Suppressor macrophage treated with lipopolysaccharide for 4 hours (primary cell): ENCODE data around the gene MEAF6.
"Not testable (repeated sequence)": the region's sequence is repeated elsewhere in the genome, so short reads cannot be mapped to it uniquely, and the experiment has no call there.

Experiments
- DNase-seq: peaks from one replicate; pipeline ENCODE4 v3.0.0-alpha.2; 2020

Gene MEAF6

DNA sequence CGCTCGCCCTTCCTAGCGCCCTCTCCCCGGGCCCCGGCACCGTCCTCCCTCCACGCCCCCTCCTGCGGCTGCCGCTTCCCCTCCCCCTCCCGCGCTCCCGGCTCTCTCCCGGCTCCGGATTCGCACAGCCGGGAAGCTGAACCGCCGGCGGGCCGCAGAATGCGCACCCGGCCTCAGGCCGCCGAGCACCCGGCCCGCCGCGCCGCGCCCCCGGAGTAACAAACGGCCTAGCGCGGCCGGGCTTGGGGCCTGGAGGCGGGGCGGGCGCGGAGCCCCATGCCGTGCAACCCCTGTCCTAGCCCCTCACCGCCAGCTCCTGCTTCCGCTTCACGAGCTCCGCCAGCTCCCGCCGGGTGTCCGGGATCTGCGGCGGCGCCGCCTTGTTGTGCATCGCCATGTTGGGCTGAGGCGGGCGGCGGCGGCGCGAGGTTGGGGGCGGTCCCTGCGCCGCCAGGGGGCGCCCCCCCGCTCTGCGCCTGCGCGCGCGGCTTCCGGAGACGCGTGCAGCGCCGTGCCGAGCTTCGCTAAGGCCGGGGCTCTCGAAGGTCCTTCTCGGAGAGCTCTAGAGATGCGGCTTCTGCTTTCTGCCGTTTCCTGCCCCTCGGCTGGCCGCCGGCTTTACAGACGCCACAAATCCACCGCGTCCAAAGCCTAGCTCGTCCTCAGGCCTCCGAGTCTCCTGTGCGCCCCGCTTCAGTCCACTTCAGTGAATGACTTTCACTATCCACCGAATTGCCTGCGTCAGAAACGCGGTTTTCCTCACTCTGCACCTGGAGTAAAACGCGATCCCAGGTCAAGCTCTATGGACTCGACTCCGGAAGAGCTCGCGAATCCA lies at the start of gene MEAF6:
MEAF6 (minus strand) TSS at position 417 of the 835 bp plus-strand sequence; CDS start at position 397, 20 bp downstream.
- peak; percentile 93 for DNase-seq

DNA sequence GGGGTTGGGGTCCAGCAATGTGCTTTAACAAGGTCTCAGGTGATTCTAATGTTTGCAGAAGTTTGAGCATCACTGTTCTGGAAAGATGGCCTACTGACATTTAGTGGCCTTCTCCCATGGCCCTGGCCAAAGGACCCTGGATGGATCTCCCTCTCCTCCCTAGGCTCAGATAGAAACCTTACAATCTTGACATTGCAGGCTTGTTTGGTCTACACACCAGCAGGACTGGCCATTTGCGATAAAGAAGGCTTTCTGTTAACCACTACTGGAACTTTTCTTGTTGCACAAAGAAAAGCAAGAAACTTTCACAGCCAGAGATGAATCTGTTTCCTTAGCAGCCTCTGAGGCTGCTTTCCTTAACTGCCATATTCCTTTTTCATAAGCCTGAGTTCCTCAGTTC lies 48.4 kb upstream of the MEAF6 start:
- no peak for DNase-seq

DNA sequence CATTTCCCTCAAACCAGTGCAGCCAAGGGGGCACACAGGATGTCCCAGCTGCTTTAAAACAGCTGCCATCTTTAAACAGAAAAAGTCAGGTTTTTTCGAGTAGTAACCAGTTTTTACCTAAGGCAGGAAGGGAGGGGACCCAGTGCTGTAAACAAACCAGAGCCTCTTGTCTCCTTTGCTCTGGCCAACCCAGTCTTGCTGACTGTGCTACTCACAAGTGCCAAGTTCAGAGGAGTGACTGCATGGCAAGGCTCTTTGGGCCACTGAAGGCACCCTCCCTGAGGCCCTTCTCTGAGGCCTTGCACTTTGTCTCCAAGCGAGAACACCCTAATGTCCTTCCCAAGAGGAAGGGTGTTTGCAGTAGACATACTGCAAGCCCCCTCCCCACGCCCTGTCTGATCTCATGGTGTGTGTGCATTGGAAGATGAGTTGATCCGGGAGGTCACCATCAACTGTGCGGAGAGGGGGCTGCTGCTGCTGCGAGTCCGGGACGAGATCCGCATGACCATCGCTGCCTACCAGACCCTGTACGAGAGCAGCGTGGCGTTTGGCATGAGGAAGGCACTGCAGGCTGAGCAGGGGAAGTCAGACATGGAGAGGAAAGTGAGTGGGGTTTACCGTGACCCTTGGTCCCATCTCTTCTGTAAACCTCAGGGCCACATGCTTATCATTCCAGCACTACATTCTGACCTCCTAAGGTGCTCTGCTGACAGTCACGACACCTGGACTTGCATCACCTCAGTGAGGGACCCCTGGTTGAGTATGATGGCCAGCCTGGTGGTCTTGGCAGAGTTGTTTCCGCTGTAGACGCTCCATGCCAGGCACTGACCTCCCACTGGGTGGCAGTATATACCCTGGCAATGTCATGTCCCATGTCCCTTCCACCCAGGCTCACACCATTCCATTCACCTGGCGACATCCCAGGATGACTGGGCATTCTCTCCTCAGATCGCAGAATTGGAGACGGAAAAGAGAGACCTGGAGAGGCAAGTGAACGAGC lies 46.9 kb upstream of the MEAF6 start:
- DNase-seq = no peak

DNA sequence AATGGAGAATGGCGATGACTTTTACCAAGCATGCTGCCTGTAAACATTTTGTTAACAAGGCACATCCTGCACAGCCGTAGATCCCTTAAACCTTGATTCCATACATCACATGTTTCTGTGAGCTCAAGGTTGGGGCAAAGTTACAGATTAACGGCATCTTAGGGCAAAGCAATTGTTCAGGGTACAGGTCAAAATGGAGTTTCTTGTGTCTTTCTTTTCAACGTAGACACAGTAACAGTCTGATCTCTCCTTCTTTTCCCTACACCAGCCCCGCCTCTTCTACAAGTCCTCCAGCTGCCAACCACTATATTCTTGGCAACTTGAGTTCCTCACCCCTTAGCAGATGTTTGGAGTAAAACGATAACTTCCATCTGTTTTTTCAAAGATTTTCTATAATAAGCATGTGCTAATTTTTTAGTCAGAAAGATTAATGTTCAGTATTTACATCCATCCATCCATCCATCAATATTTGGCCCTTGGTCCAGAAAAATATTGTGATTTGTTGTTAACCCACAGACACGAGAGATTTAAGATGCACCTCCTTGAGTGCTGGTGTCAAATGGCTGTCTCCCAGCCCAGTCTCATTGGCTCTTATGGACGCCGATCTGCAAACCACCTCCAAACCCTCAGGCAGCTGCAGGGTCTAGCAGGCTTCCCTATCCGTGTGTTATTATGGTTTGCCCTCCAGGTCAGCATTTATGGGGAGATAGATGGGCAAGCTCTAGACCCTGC lies 46.0 kb upstream of the MEAF6 start:
- no peak for DNase-seq

DNA sequence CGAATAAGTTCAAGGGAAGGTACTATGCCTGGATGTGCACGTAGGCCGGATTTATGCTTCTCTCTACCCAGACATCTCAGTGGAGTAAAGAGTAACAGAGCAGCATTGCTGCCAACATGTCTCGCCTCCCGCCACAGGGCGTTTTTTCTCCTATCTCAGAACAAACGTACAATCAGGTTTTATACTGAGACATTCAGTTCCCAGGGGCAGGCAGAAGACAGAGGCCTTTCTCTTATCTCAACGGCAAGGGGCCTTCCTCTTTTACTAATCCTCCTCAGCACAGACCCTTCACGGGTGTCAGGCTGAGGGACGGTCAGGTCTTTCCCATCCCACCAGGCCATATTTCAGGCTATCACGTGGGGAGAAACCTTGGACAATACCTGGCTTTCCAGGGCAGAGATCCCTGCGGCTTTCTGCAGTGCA lies 45.4 kb upstream of the MEAF6 start:
- DNase-seq = not testable (repeated sequence)

DNA sequence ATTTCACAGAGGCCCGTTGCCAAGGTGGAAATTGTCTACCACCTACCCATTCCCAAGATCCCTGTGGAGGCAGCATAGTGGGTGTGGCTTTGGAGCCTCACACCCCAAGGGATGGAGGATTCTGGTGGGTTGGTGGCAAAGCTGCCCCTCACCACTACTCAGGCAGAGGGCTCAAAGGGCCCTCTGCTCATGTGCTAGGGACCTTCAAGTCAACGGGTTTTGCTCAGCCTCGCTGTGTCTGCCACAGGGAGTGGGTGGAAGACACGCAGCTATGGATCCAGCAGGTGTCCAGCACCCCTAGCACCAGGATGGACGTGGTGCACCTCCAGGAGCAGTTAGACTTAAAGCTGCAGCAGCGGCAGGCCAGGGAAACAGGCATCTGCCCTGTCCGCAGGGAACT lies 44.5 kb upstream of the MEAF6 start:
- DNase-seq = no peak

DNA sequence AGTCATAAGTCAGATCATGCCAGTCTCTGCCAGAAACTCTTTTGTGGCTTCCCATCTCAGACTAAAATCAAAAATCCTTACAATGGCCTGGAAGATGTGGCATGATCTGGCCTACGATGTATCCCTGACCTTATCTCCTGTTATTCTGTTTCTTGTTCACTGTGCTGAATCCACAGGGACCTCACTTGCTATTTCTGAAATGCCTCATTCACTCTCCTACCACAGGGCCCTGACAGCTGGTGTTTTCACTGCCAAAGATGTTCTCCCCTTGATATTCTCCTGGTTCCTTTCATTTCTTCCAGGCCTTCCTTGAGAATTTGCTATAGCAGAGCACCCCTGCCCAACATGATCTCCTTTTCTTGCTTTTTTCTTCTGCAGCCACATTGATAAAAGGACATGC lies 43.8 kb upstream of the MEAF6 start:
- DNase-seq = no peak

DNA sequence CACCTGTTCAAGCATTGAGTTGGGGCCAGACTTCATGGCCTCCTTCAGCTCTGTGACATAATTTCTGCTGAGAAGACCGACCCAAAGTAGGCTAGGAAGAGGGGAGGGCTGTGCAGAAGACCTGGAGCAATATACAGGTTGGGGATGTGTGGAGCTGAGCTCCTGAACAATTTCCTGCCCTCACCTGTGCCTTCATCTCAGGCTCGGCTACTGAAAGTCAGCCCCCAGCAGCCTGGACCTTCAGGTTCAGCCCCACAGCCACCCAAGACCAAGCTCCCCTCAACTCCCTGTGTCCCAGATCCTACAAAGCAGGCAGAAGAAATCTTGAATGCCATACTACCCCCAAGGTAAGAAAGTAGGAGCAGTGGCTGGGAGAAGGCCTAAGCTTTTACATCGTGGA lies 42.8 kb upstream of the MEAF6 start:
- DNase-seq = no peak

DNA sequence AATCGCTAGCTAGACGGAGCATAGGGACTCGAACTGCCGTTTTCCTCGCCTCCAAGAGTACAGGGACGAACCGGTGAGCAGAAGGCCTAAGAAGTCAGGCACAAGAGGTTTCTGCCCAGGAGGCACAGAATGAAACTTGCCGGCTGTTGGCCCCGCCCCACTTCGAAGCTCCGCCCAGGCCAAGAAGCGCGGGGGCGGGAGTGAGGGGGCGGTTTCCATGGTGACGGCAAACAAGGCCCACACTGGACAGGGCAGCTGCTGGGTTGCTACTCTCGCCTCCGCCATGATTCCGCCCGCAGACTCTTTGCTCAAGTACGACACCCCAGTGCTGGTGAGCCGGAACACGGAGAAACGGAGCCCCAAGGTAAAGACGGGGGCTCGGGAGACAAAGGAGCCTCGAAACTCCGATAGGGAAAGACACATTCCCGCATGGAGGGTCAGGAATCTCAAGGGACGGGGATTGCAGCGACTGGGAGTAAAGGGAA lies 42.2 kb upstream of the MEAF6 start, which contains the start of gene DNALI1:
DNALI1 (plus strand) TSS at position 229 of the 485 bp plus-strand sequence; CDS start at position 284, 55 bp downstream.
- peak; percentile 29 for DNase-seq

DNA sequence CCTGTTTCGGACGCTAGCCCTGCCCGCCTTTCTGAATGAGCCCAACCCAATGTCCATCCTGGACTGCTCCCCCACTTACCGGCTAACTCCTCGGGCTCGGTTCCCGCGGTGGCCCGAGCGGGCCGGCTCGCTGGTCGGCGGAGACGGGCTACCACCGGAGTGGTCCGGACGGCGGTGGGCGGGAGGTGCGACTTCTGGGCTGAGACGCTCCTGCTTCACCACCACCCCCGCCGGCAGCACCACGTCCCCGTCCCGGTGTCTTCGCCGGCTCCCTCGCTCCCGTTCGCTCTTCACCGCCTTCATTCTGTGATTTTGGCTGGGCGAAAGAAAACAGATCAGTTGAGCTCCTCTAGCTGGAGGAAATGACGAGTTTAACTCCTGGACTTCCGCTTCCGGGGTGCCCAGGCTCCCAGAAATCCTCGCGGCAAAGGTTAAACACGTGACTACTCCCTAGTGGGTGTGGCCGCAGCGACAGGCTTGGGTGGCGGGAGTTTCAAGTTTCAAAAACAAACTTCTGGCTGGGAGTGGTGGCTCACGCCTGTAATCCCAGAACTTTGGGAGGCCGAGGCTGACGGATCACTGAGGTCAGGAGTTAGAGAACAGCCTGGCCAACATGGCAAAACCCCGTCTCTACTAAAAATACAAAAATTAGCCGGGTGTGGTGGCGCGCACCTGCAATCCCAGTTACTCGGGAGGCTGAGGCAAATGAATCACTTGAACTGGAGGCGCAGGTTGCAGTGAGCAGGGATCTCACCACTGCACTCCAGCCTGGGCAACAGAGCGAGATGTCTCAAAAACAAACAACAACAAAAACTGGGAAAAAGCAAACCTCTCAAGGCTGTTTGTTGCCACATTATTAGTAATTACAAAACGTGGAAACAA lies 39.6 kb upstream of the MEAF6 start, which contains the start of gene SNIP1:
SNIP1 (minus strand) TSS at position 367 of the 882 bp plus-strand sequence; CDS start at position 303, 64 bp downstream.
- DNase-seq = peak; percentile 97

DNA sequence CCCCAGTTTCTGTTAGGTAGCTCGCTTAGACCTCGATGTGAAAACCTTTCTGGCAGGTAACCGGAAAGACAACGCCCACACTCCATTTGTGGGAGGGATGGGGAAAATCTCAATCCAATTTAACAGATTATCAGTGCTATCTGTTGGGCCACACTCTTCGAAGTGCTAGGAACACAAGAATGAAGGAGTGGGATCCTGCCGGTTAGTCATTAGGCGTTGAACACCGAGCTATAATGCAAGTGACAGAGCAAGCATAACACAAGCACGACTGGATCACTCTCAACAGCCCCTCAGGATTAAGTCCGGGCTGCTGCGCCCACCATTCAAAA lies 39.0 kb upstream of the MEAF6 start:
- DNase-seq = no peak

DNA sequence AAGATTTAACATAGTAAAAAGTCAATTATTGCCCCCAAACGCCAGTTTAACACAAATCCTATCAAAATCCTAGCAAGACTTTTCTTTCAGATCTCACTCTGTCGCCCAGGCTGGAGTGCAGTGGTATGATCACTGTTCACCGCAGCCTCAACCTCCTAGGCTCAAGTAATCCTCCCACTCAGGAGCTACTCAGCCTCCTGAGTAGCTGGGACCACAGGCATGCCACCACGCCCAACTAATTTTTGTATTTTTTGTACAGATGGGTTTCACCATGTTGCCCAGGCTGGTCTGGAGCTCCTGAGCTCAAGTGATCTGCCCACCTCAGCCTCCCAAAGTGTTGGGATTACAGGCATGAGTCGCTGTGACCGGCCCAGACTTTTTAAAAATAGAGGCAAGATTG lies 34.8 kb upstream of the MEAF6 start:
- no peak for DNase-seq

DNA sequence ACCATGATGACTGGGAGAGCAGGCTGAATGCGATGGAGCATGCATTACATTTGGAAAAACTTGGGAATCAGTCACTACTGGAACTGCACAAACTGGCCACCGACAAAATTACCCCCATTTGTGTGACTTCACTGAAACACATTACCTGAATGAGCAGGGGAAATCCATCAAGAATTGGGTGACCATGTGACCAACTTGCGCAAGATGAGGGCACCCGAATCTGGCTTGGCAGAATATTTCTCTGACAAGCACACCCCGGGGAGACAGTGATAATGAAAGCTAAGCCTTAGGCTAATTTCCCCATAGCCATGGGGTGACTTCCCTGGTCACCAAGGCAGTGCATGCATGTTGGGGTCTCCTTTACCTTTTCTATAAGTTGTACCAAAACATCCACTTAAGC lies 30.5 kb upstream of the MEAF6 start:
- no peak for DNase-seq

DNA sequence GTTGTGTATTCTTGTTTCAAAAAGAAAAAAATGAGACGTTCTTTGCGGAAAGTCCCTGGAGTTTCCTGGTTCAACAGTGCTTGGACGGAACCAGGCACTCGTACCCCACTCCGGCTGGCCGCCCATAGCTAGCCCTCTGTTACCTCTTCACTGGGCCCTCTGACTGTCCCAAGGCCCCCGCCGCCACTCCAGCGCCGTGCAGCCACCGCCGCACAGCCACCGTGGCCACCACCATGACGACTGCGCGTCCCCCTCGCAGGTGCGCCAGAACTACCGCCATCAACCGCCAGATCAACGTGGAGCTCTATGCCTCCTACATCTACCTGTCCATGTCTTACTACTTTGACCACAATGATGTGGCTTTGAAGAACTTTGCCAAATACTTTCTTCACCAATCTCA lies 30.0 kb upstream of the MEAF6 start:
- DNase-seq = no peak

DNA sequence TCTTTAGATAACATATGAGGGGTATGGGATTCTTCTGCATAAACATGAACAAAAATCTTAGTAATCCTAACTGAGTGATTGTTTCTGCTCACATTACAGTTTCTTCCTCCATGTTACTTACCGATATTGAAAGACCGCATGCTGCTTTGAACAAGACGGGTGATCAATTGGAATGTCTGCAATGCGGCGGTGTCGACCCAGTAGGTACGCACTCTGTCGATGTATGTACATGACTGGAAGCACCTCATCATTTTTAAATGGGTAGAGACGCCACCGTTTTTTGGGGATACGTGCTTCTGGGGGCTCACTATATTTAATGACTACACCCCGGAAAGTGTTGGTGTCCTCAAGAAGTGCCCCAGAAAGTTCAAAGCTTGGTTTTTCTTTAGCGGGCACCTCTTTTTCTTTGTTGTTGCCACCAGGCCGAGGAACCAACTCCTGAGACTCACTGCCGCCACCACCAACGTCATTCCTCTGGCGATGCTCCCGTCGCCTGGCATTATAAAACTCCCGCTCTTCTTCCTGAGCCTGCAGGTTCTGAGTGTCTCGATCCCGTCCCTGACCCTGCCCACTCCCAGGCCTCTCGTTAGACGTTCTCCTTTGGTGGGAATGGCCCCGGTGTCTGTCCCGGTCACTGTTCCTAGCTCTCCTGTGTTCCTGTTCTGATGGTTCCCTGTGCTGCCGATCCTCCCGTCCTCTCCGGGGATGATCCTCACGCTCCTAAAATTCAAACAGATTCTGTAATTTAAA lies 25.6 kb upstream of the MEAF6 start:
- no peak for DNase-seq

DNA sequence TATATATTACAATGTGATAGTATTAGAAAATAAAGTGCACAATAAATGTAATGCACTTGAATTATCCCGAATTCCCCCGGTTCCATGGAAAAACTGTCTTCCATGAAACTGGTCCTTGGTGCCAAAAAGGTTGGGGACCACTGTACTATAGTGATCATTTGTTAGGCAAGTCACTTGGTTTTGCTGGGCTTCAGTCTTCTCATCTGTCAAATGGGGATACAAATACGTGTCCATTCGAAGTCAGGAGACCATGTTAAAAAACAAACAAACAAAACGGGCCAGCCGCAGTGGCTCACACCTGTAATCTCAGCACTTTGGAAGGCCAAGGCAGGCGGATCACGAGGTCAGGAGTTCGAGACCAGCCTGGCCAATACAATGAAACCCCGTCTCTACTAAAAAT lies 24.6 kb upstream of the MEAF6 start:
- DNase-seq = not testable (repeated sequence)

DNA sequence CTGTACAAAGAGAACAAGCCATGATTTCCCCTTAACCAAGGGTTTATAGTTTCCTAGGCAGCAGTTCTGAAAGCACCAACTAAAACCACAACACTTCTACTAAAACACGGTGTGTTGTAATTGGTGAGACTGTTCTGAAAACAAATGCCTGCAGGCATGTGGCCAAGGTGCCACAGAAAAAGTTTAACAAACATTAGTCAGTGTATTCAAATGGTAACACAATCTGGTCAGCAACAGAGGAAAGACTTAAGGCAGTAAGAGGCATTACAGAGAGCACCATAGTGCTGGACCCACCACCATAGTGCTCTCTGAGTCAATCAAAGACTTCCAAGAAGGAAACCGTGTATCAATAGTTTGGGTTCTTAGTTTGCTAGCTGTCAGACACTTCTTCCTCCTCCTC lies 22.8 kb upstream of the MEAF6 start:
- no peak for DNase-seq

DNA sequence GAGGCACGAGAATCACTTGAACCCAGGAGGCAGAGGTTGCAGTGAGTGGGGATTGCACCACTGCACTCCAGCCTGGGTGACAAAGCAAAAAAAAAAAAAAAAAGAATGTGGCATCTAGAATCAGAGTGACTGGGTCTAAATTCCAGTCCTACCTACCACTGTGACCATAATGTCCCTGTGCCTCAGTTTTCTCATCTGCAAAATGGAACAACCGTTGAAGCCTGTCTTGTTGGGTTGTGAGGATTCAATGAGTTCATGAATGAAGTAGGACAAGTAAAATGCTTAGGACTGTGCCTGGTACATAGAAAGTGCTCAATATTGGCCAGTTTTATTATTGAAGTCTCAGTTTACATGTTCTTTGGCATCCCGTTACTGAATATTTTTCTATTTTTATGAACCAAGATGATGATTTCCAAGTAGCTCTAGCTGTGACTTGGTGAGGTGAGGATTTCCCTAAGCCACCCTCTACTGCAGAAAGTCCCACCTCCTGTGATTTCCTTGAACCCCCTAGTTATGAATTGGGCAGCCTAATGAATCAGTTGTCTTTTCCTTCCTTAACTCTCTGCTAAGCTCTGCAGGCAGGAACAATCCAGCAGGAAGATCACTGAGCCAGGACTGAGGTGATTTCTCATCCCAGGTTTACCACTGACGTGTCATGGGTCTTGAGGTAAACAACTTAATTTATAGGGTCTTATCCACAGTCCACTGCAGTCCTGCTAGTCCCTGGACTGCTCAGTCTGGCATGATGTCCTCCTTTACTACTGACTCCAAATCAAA lies 18.9 kb upstream of the MEAF6 start:
- DNase-seq = no peak

DNA sequence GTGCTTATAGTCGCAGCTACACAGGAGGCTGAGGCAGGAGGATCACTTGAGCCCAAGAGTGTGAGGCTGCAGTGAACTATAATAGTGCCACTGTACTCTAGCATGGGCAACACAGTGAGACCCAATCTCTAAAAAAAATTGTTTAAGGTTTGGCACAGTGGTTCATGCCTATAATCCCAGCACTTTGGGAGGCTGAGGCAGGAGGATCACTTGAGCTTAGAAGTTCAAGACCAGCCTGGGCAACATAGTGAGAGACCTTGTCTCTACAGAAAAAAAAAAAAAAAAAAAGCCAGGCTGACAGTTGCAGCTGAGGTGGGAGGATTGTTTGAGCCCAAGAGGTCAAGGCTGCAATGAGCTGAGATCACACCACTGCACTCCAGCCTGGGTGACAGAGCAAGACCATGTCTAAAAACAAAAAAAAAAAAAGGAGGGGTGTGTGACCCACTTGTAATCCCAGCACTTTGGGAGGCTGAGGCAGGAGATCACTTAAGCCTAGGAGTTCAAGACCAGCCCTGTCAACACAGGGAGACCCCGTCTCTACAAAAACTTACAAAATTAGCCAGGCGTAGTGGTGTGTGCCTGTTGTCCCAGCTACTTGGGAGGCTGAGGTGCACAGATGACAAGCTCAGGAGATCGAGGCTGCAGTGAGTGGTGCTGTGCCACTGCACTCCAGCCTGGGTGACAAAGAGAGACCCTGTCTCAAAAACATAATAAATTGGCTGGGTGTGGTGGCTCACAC lies 18.0 kb upstream of the MEAF6 start:
- DNase-seq = not testable (repeated sequence)
